CD8-positive, alpha-beta memory T cell (primary cell): Measurements from ENCODE around the gene ZNF169. TPM values are rescaled to one million over a fixed set of nuclear protein-coding genes. Genes with fewer than 3 reads are reported as not detected.
"Not testable (repeated sequence)": the region's sequence is repeated elsewhere in the genome, so short reads cannot be mapped to it uniquely, and the experiment has no call there.

ENCODE experiments used
- CTCF ChIA-PET: fragments of 350-600 bp; sonication (Branson Sonifier 250); formaldehyde crosslinking; loops from one replicate; lab custom pipeline; 2021; ENCODE audit warnings: antibody characterized with exemption; lab: Charles Lee
- POLR2A ChIA-PET: fragments of 350-600 bp; sonication (Branson Sonifier 250); formaldehyde crosslinking; loops from one replicate; lab custom pipeline; 2021; ENCODE audit warnings: antibody characterized with exemption; lab: Charles Lee
- DNase-seq, 5 donors: peaks; one replicate each; pipeline versions ENCODE4 v3.0.0 to v3.0.0-alpha.2; 2020 to 2022; ENCODE audit warnings: mixed read lengths in 1 of 5
- H3K27ac ChIP-seq: one replicate; pipeline ENCODE4 v1.7.0; 2013; ENCODE audit warnings: low read depth, mild to moderate bottlenecking, low read length, moderate library complexity
- H3K27me3 ChIP-seq: 2 replicates; pipeline ENCODE4 v1.7.0; 2013; ENCODE audit warnings: low read length, mild to moderate bottlenecking; ENCODE audit not compliant: insufficient read depth, poor library complexity, severe bottlenecking
- H3K36me3 ChIP-seq: 2 replicates; pipeline ENCODE4 v1.7.0; 2013; ENCODE audit warnings: mild to moderate bottlenecking, low read length, moderate library complexity; ENCODE audit not compliant: insufficient read depth
- H3K4me1 ChIP-seq: 2 replicates; pipeline ENCODE4 v1.7.0; 2013; ENCODE audit warnings: mild to moderate bottlenecking, low read length, moderate library complexity; ENCODE audit not compliant: insufficient read depth
- H3K4me3 ChIP-seq: 2 replicates; pipeline ENCODE4 v1.7.0; 2013; ENCODE audit warnings: mild to moderate bottlenecking, low read length
- H3K9me3 ChIP-seq: 2 replicates; pipeline ENCODE4 v1.7.0; 2013; ENCODE audit warnings: mild to moderate bottlenecking, low read length
- H3K27ac Mint-ChIP-seq, 8 donors: one replicate each; pipeline ENCODE4 v1.8.0; 2020 to 2021; ENCODE audit warnings: mixed read lengths in 8 of 8, mild to moderate bottlenecking in 6 of 8, inconsistent platforms in 3 of 8, moderate library complexity in 3 of 8
- H3K27me3 Mint-ChIP-seq, 2 donors: one replicate each; pipeline ENCODE4 v1.8.0; 2020 to 2021; ENCODE audit warnings: mixed read lengths in 2 of 2, mild to moderate bottlenecking in 1 of 2, moderate library complexity in 1 of 2
- H3K36me3 Mint-ChIP-seq, 3 donors: one replicate each; pipeline ENCODE4 v1.8.0; 2020 to 2021; ENCODE audit warnings: mixed read lengths in 3 of 3, inconsistent platforms in 1 of 3, mild to moderate bottlenecking in 1 of 3
- H3K4me1 Mint-ChIP-seq, 3 donors: one replicate each; pipeline ENCODE4 v1.8.0; 2020 to 2021; ENCODE audit warnings: mixed read lengths in 3 of 3, inconsistent platforms in 1 of 3, mild to moderate bottlenecking in 1 of 3
- H3K4me3 Mint-ChIP-seq, 7 donors: one replicate each; pipeline ENCODE4 v1.8.0; 2020 to 2021; ENCODE audit warnings: mixed read lengths in 7 of 7, mild to moderate bottlenecking in 6 of 7, moderate library complexity in 4 of 7, inconsistent platforms in 2 of 7
- H3K9me3 Mint-ChIP-seq, 5 donors: one replicate each; pipeline ENCODE4 v1.8.0; 2020 to 2022; ENCODE audit warnings: mixed read lengths in 5 of 5, mild to moderate bottlenecking in 3 of 5, moderate library complexity in 2 of 5, inconsistent platforms in 1 of 5
- polyA plus RNA-seq: library from polyadenylated mRNA; unstranded; fragments of 300-500 nt; fragmentation: Illumina TruSeq; gene quantifications from one replicate; pipeline ENCODE4 v1.2.3, GENCODE V29; 2021
- total RNA-seq, 2 experiments: library from RNA; stranded (reverse); gene quantifications; one replicate each; pipeline ENCODE4 v1.2.3, GENCODE V29; 2021

The ZNF169 gene
- total and polyA plus RNA-seq, 3 experiments from 2014 or later, result 3.8 to 6.3 (median 5.3) TPM

GRCh38 chr9:94228616-94229015 is 30.5 kb upstream of the ZNF169 start:
- ChIA-PET POLR2A (no interaction called here), CTCF (no interaction called here)
- Mint-ChIP-seq H3K27ac (no peak overlapping the region), H3K27me3 (peaks cover 4 to 67% of the 10 kb centered on the region in 2 donors), H3K4me3 (no peak overlapping the region), H3K9me3 (peaks cover 0 to 16% (median 9%) of the 10 kb centered on the region in 5 donors), H3K4me1 (no peaks in the 10 kb centered on the region), H3K36me3 (peaks cover 0 to 7% (median 0%) of the 10 kb centered on the region in 3 donors)
- Histone ChIP-seq H3K36me3 (no peaks in the 10 kb centered on the region), H3K9me3 (no peaks in the 10 kb centered on the region), H3K4me1 (no peaks in the 10 kb centered on the region), H3K27me3 (no peaks in the 10 kb centered on the region), H3K27ac (no peak overlapping the region), H3K4me3 (no peak overlapping the region)
- DNase-seq, result no peak

GRCh38 chr9:94232428-94232827 is 26.7 kb upstream of the ZNF169 start:
- POLR2A ChIA-PET, result no interaction called here
- no peak overlapping the region for H3K27ac Mint-ChIP-seq

GRCh38 chr9:94241098-94241497 is 18.0 kb upstream of the ZNF169 start:
- H3K9me3 Mint-ChIP-seq, H3K36me3 ChIP-seq, DNase-seq, H3K4me1 ChIP-seq, H3K27ac ChIP-seq, H3K27ac Mint-ChIP-seq, H3K9me3 ChIP-seq, H3K27me3 ChIP-seq, CTCF ChIA-PET, H3K4me1 Mint-ChIP-seq, POLR2A ChIA-PET, H3K4me3 Mint-ChIP-seq, H3K36me3 Mint-ChIP-seq, H3K4me3 ChIP-seq: not testable (repeated sequence)
- H3K27me3 Mint-ChIP-seq, result peaks cover 2 to 21% of the 10 kb centered on the region in 2 donors

More at GRCh38 chr9:94232428-94232827, 26.7 kb upstream of the ZNF169 start:
- Histone ChIP-seq H3K9me3 (no peaks in the 10 kb centered on the region), H3K27ac (no peak overlapping the region), H3K4me3 (no peak overlapping the region), H3K4me1 (no peaks in the 10 kb centered on the region), H3K27me3 (no peaks in the 10 kb centered on the region), H3K36me3 (no peaks in the 10 kb centered on the region)
- no peaks in the 10 kb centered on the region for H3K4me1 Mint-ChIP-seq
- no peak overlapping the region for H3K4me3 Mint-ChIP-seq
- CTCF ChIA-PET, result no interaction called here
- no peak for DNase-seq
- H3K9me3 Mint-ChIP-seq, result peaks cover 0 to 7% (median 6%) of the 10 kb centered on the region in 5 donors
- H3K36me3 Mint-ChIP-seq, result peaks cover 0 to 7% (median 0%) of the 10 kb centered on the region in 3 donors
- H3K27me3 Mint-ChIP-seq, result peaks cover 4 to 49% of the 10 kb centered on the region in 2 donors

- H3K4me3 Mint-ChIP-seq, result no peak overlapping the region
- no peak overlapping the region for H3K4me3 ChIP-seq
- no peaks in the 10 kb centered on the region for H3K36me3 ChIP-seq
- ChIA-PET CTCF (no interaction called here), POLR2A (no interaction called here)
- peaks cover 2 to 21% of the 10 kb centered on the region in 2 donors for H3K27me3 Mint-ChIP-seq
- no peak for DNase-seq
- no peak overlapping the region for H3K27ac ChIP-seq
- H3K9me3 Mint-ChIP-seq, result peaks cover 0 to 2% (median 0%) of the 10 kb centered on the region in 5 donors
- H3K27ac Mint-ChIP-seq, result no peak overlapping the region
- peaks cover 0 to 10% (median 0%) of the 10 kb centered on the region in 3 donors for H3K36me3 Mint-ChIP-seq
- H3K27me3 ChIP-seq, result no peaks in the 10 kb centered on the region
- H3K9me3 ChIP-seq, result no peaks in the 10 kb centered on the region
- peaks cover 8 to 12% (median 9%) of the 10 kb centered on the region in 3 donors for H3K4me1 Mint-ChIP-seq
- peaks cover under 1% of the 10 kb centered on the region for H3K4me1 ChIP-seq
Measured at GRCh38 chr9:94245651-94246050, 13.4 kb upstream of the ZNF169 start.

GRCh38 chr9:94250456-94250855 is 8.6 kb upstream of the ZNF169 start:
- CTCF ChIA-PET, result no interaction called here
- POLR2A ChIA-PET, result no interaction called here
- no peaks in the 10 kb centered on the region for H3K9me3 Mint-ChIP-seq
- Histone ChIP-seq H3K27ac (no peak overlapping the region), H3K9me3 (no peaks in the 10 kb centered on the region), H3K4me3 (no peak overlapping the region), H3K4me1 (peaks cover 8% of the 10 kb centered on the region), H3K27me3 (no peaks in the 10 kb centered on the region), H3K36me3 (no peaks in the 10 kb centered on the region)
- H3K36me3 Mint-ChIP-seq, result no peaks in the 10 kb centered on the region
- peak in 2 of 5 donors; percentile 17 to 31 for DNase-seq
- no peaks in the 10 kb centered on the region for H3K27me3 Mint-ChIP-seq
- peak overlapping the region in 6 of 8 donors; percentile 17 to 80 (median 64) for H3K27ac Mint-ChIP-seq
- H3K4me3 Mint-ChIP-seq, result peak overlapping the region in 1 of 7 donors; percentile 8
- peaks cover 11 to 20% (median 12%) of the 10 kb centered on the region in 3 donors for H3K4me1 Mint-ChIP-seq

- H3K27me3 ChIP-seq, result no peaks in the 10 kb centered on the region
- ChIA-PET POLR2A (no interaction called here), CTCF (no interaction called here)
- no peaks in the 10 kb centered on the region for H3K9me3 ChIP-seq
- Mint-ChIP-seq H3K36me3 (peaks cover 0 to 7% (median 4%) of the 10 kb centered on the region in 3 donors), H3K4me1 (peaks cover 13 to 24% (median 21%) of the 10 kb centered on the region in 3 donors), H3K9me3 (no peaks in the 10 kb centered on the region), H3K4me3 (no peak overlapping the region), H3K27me3 (peaks cover 4 to 11% of the 10 kb centered on the region in 2 donors), H3K27ac (no peak overlapping the region)
- peaks cover 13% of the 10 kb centered on the region for H3K4me1 ChIP-seq
- no peaks in the 10 kb centered on the region for H3K36me3 ChIP-seq
- no peak for DNase-seq
- H3K27ac ChIP-seq, result no peak overlapping the region
- no peak overlapping the region for H3K4me3 ChIP-seq
Measured at GRCh38 chr9:94256007-94256406, 3.1 kb upstream of the ZNF169 start.

GRCh38 chr9:94265626-94266402 is 6.7 kb downstream of the ZNF169 start:
- H3K9me3 Mint-ChIP-seq, H3K36me3 ChIP-seq, H3K4me3 Mint-ChIP-seq, POLR2A ChIA-PET, H3K27ac ChIP-seq, H3K4me1 ChIP-seq, H3K27me3 ChIP-seq, CTCF ChIA-PET, H3K27me3 Mint-ChIP-seq, H3K27ac Mint-ChIP-seq, DNase-seq, H3K9me3 ChIP-seq, H3K4me3 ChIP-seq: not testable (repeated sequence)
- peaks cover 8 to 44% (median 13%) of the 10 kb centered on the region in 3 donors for H3K36me3 Mint-ChIP-seq
- peaks cover 35 to 51% (median 48%) of the 10 kb centered on the region in 3 donors for H3K4me1 Mint-ChIP-seq

GRCh38 chr9:94269264-94269663 is 10.2 kb downstream of the ZNF169 start:
- Mint-ChIP-seq H3K4me1 (peaks cover 26 to 43% (median 41%) of the 10 kb centered on the region in 3 donors), H3K27me3 (no peaks in the 10 kb centered on the region), H3K27ac (peak overlapping the region in 1 of 8 donors; percentile 42), H3K36me3 (peaks cover 10 to 29% (median 17%) of the 10 kb centered on the region in 3 donors), H3K4me3 (no peak overlapping the region), H3K9me3 (peaks cover 0 to 6% (median 0%) of the 10 kb centered on the region in 5 donors)
- no peaks in the 10 kb centered on the region for H3K27me3 ChIP-seq
- CTCF ChIA-PET, result no interaction called here
- no peaks in the 10 kb centered on the region for H3K36me3 ChIP-seq
- no peak overlapping the region for H3K4me3 ChIP-seq
- H3K4me1 ChIP-seq, result no peaks in the 10 kb centered on the region
- H3K27ac ChIP-seq, result peak overlapping the region; percentile 51
- DNase-seq, result no peak
- no peaks in the 10 kb centered on the region for H3K9me3 ChIP-seq
- POLR2A ChIA-PET, result no interaction called here
